ENCODE data around the gene CBLC. TPM values are rescaled to one million over a fixed set of nuclear protein-coding genes. Genes with fewer than 3 reads are reported as not detected.

Gene CBLC
- polyA plus RNA-seq, 1 of the 3 experiments (the other 2 are of a cell fraction) = not detected

- H3K27ac ChIP-seq (ENCODE audit: low read depth in 2 of 2, low read length in 1 of 2) = no peak overlapping the region
- H3K4me3 ChIP-seq (ENCODE audit: low read depth in 2 of 2, low read length in 1 of 2) = no peak overlapping the region
- H3K9me2 ChIP-seq = no peaks in the 10 kb centered on the region
- ChIA-PET CTCF (interaction anchor here (0.7 to 3.6 kb wide), 20 partner anchors 7 to 214 kb away, joined by 3 to 74 read pairs (median 9); partner anchors contain the start of gene BCAM), POLR2A (no interaction called here)
- 27% methylated on average over 3 of the region's 3 CpGs for WGBS (ENCODE audit: low lambda C conversion rate)
- no peaks in the 10 kb centered on the region for H3K36me3 ChIP-seq (replicated peaks in 1 of 2; ENCODE audit: control insufficient read depth in 1 of 2, insufficient read depth in 2 of 2, low read length in 1 of 2)
- H2AFZ ChIP-seq (ENCODE audit: low read depth) = no peak overlapping the region
- no peak overlapping the region for H3K9ac ChIP-seq
- no peak overlapping the region for H3K4me2 ChIP-seq
- no peaks in the 10 kb centered on the region for H3K27me3 ChIP-seq (ENCODE audit: insufficient read depth)
- no peaks in the 10 kb centered on the region for H3K79me2 ChIP-seq (ENCODE audit: insufficient read depth)
- DNase-seq = no peak
- no peaks in the 10 kb centered on the region for H3K9me3 ChIP-seq
- TF ChIP-seq FOXJ3 (CRISPR knock-in tag; IDR thresholded peaks at IDR 0.05) (no peak), POLR2AphosphoS5 (IDR thresholded peaks at IDR 0.05; ENCODE audit: low read depth, low read length) (no peak), TCF12 (IDR thresholded peaks at IDR 0.05) (no peak), YY1 (IDR thresholded peaks at IDR 0.05; ENCODE audit: low read depth) (no peak), RCOR1 (IDR thresholded peaks at IDR 0.05; ENCODE audit: low read length) (no peak), RXRA (IDR thresholded peaks at IDR 0.05; ENCODE audit: borderline replicate concordance, low read depth) (no peak), MAX (IDR thresholded peaks at IDR 0.05; ENCODE audit: low read depth) (no peak), CTCF (IDR thresholded peaks at IDR 0.05) (no peak), GATA2 (CRISPR knock-in tag; IDR thresholded peaks at IDR 0.05) (no peak), JUND (IDR thresholded peaks at IDR 0.05) (no peak), SIN3A (IDR thresholded peaks at IDR 0.05; ENCODE audit: borderline replicate concordance, low read depth, low read length) (no peak), TEAD4 (IDR thresholded peaks at IDR 0.05; ENCODE audit: borderline replicate concordance, insufficient read depth) (no peak), GABPA (IDR thresholded peaks at IDR 0.05; ENCODE audit: low read depth) (no peak), FOSL2 (IDR thresholded peaks at IDR 0.05; ENCODE audit: borderline replicate concordance, low read depth) (no peak), RAD21 (IDR thresholded peaks at IDR 0.05; ENCODE audit: low read length) (no peak)
- TF ChIP-seq, protein P1, sequence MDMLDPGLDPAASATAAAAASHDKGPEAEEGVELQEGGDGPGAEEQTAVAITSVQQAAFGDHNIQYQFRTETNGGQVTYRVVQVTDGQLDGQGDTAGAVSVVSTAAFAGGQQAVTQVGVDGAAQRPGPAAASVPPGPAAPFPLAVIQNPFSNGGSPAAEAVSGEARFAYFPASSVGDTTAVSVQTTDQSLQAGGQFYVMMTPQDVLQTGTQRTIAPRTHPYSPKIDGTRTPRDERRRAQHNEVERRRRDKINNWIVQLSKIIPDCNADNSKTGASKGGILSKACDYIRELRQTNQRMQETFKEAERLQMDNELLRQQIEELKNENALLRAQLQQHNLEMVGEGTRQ (IDR thresholded peaks at IDR 0.05; ENCODE audit: borderline replicate concordance, low read depth, low read length) = no peak
- TF ChIP-seq, protein P2, sequence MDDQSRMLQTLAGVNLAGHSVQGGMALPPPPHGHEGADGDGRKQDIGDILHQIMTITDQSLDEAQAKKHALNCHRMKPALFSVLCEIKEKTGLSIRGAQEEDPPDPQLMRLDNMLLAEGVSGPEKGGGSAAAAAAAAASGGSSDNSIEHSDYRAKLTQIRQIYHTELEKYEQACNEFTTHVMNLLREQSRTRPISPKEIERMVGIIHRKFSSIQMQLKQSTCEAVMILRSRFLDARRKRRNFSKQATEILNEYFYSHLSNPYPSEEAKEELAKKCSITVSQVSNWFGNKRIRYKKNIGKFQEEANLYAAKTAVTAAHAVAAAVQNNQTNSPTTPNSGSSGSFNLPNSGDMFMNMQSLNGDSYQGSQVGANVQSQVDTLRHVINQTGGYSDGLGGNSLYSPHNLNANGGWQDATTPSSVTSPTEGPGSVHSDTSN (IDR thresholded peaks at IDR 0.05) = no peak
- TF ChIP-seq, protein P3, sequence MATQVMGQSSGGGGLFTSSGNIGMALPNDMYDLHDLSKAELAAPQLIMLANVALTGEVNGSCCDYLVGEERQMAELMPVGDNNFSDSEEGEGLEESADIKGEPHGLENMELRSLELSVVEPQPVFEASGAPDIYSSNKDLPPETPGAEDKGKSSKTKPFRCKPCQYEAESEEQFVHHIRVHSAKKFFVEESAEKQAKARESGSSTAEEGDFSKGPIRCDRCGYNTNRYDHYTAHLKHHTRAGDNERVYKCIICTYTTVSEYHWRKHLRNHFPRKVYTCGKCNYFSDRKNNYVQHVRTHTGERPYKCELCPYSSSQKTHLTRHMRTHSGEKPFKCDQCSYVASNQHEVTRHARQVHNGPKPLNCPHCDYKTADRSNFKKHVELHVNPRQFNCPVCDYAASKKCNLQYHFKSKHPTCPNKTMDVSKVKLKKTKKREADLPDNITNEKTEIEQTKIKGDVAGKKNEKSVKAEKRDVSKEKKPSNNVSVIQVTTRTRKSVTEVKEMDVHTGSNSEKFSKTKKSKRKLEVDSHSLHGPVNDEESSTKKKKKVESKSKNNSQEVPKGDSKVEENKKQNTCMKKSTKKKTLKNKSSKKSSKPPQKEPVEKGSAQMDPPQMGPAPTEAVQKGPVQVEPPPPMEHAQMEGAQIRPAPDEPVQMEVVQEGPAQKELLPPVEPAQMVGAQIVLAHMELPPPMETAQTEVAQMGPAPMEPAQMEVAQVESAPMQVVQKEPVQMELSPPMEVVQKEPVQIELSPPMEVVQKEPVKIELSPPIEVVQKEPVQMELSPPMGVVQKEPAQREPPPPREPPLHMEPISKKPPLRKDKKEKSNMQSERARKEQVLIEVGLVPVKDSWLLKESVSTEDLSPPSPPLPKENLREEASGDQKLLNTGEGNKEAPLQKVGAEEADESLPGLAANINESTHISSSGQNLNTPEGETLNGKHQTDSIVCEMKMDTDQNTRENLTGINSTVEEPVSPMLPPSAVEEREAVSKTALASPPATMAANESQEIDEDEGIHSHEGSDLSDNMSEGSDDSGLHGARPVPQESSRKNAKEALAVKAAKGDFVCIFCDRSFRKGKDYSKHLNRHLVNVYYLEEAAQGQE (IDR thresholded peaks at IDR 0.05; ENCODE audit: low read depth, low read length) = no peak
- TF ChIP-seq, protein P4, sequence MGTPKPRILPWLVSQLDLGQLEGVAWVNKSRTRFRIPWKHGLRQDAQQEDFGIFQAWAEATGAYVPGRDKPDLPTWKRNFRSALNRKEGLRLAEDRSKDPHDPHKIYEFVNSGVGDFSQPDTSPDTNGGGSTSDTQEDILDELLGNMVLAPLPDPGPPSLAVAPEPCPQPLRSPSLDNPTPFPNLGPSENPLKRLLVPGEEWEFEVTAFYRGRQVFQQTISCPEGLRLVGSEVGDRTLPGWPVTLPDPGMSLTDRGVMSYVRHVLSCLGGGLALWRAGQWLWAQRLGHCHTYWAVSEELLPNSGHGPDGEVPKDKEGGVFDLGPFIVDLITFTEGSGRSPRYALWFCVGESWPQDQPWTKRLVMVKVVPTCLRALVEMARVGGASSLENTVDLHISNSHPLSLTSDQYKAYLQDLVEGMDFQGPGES (IDR thresholded peaks at IDR 0.05; ENCODE audit: low read depth, low read length) = no peak
- no peaks in the 10 kb centered on the region for H3K4me1 ChIP-seq (ENCODE audit: control insufficient read depth in 1 of 2, insufficient read depth in 2 of 2, low read depth in 1 of 2, low read length in 1 of 2)
- H3F3A ChIP-seq (replicated peaks; ENCODE audit: insufficient read depth) = peaks cover 7% of the 10 kb centered on the region
- H4K20me1 ChIP-seq (ENCODE audit: insufficient read depth) = no peaks in the 10 kb centered on the region
These were observed 7.6 kb downstream of the CBLC start for GRCh38 chr19:44785271-44785670.

Data from SK-N-SH (cell line).